Gastrocnemius medialis (tissue), 4 donors: Measurements from ENCODE around the gene STOX2.

Source experiments
- POLR2A ChIP-seq, 2 donors: fragments of 450-650 bp; IDR thresholded peaks; one replicate each; pipeline ENCODE4 v1.6.1; 2017; ENCODE audit warnings: antibody characterized with exemption in 2 of 2, mild to moderate bottlenecking in 2 of 2, moderate library complexity in 2 of 2
- TF ChIP-seq, protein P1 (sequence below), 5 experiments: fragments of 450-650 bp in 3 of 5; fragments of 200-600 bp in 2 of 5; sonication (generic) in 2 of 5; IDR thresholded peaks in 4 of 5; conservative IDR thresholded peaks in 1 of 5; 1 replicate in 4 of 5; 2 replicates in 1 of 5; pipeline ENCODE4 v1.5.1; 2016 to 2019; ENCODE audit warnings: antibody characterized with exemption in 5 of 5, mild to moderate bottlenecking in 3 of 5, moderate library complexity in 3 of 5

DNA sequence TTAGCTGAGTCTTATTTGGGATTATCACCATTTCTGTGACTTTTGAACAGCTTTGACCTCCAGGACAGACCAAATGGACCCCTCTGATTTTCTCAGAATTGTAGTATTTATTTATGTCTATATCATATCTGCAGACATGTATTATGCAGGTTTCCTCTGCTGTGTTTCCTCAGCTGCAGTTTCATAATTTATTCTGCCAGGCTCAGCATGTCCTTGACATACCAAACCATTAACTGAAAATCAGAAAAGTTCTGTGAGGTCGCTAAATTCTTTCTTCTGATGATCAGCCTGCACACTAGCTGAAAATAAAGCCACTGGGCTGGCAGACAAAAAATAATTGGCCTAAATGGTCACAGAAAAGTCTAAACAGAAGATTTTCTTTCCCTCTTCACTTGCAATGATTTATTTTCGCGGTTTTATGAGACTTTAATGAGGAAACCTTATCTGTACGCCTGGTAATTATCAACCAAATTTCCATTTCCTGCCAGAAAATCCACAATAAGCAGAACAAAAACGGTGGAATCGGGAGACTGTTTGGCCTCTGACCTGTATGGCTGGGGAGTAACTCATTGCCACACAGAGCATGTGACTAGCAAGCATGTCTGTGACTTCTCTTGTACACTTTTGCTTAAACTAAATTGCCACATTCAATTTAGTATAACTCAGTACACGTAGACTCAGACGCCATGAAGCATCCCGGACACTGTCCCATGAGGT lies 161.6 kb downstream of the STOX2 start:
- TF ChIP-seq, protein P1, sequence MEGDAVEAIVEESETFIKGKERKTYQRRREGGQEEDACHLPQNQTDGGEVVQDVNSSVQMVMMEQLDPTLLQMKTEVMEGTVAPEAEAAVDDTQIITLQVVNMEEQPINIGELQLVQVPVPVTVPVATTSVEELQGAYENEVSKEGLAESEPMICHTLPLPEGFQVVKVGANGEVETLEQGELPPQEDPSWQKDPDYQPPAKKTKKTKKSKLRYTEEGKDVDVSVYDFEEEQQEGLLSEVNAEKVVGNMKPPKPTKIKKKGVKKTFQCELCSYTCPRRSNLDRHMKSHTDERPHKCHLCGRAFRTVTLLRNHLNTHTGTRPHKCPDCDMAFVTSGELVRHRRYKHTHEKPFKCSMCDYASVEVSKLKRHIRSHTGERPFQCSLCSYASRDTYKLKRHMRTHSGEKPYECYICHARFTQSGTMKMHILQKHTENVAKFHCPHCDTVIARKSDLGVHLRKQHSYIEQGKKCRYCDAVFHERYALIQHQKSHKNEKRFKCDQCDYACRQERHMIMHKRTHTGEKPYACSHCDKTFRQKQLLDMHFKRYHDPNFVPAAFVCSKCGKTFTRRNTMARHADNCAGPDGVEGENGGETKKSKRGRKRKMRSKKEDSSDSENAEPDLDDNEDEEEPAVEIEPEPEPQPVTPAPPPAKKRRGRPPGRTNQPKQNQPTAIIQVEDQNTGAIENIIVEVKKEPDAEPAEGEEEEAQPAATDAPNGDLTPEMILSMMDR (IDR thresholded peaks at IDR 0.05 in 4 of 5, conservative IDR thresholded peaks at IDR 0.05 in 1 of 5), result no peak
- TF ChIP-seq POLR2A (IDR thresholded peaks at IDR 0.05), result no peak
